ENCODE measurements around the gene SPG11. TPM values are rescaled to one million over a fixed set of nuclear protein-coding genes. Genes with fewer than 3 reads are reported as not detected.
A peak's percentile ranks its signal among the peaks of the same experiment; 100 is the strongest.

SPG11 gene
- total and polyA plus RNA-seq, 2 donors from 2014 or later: 35.3 to 100 TPM

- no peak for DNase-seq
- no peak for FAIRE-seq
- intact Hi-C loops (cut with DNase I): no loop called here
- Histone ChIP-seq H3K4me3 (ENCODE audit: low read length in 3 of 3) (no peak overlapping the region), H3K9ac (ENCODE audit: low read length in 3 of 3) (no peak overlapping the region), H3K4me1 (ENCODE audit: control insufficient read depth in 2 of 3, insufficient read depth in 2 of 3, low read depth in 1 of 3, low read length in 3 of 3) (no peaks in the 10 kb centered on the region), H3K9me3 (ENCODE audit: control insufficient read depth in 2 of 3, insufficient read depth in 1 of 3, low read length in 3 of 3) (no peaks in the 10 kb centered on the region), H3K27ac (ENCODE audit: low read depth in 2 of 2, low read length in 2 of 2) (no peak overlapping the region), H3K36me3 (ENCODE audit: control insufficient read depth in 2 of 3, insufficient read depth in 3 of 3, low read length in 3 of 3) (peaks cover 13 to 38% (median 37%) of the 10 kb centered on the region in 3 donors), H3K27me3 (ENCODE audit: control insufficient read depth, insufficient read depth, low read length) (no peaks in the 10 kb centered on the region)
- TF ChIP-seq, protein P1, sequence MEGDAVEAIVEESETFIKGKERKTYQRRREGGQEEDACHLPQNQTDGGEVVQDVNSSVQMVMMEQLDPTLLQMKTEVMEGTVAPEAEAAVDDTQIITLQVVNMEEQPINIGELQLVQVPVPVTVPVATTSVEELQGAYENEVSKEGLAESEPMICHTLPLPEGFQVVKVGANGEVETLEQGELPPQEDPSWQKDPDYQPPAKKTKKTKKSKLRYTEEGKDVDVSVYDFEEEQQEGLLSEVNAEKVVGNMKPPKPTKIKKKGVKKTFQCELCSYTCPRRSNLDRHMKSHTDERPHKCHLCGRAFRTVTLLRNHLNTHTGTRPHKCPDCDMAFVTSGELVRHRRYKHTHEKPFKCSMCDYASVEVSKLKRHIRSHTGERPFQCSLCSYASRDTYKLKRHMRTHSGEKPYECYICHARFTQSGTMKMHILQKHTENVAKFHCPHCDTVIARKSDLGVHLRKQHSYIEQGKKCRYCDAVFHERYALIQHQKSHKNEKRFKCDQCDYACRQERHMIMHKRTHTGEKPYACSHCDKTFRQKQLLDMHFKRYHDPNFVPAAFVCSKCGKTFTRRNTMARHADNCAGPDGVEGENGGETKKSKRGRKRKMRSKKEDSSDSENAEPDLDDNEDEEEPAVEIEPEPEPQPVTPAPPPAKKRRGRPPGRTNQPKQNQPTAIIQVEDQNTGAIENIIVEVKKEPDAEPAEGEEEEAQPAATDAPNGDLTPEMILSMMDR (IDR thresholded peaks at IDR 0.05; ENCODE audit: borderline replicate concordance, extremely low read depth, insufficient read depth): no peak
These were observed 72.1 kb downstream of the SPG11 start for GRCh38 chr15:44591326-44591725.

DNA sequence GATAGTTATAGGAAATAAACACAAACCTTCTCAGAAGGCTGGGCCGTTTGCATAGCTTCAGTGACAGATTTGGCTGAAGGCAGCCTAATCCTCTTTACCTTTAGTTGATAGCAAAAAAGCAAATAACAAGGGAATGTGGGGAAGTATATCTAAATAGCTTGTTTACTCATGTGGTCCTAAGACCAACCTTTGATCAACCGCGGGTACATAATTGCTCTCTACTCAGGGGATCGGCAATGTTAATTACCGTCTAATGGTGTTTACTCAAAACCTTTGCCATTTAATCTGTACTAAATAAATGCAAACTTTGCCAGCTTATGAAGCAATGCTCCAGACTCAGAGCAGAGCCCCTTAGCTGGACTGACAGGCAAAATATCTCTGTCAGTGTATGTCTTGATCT lies 74.9 kb downstream of the SPG11 start:
- no peaks in the 10 kb centered on the region for H3K27me3 ChIP-seq (ENCODE audit: control insufficient read depth, insufficient read depth, low read length)
- H3K27ac ChIP-seq (ENCODE audit: low read depth in 2 of 2, low read length in 2 of 2): no peak overlapping the region
- H3K9ac ChIP-seq (ENCODE audit: low read length in 3 of 3): no peak overlapping the region
- no peak for FAIRE-seq
- TF ChIP-seq, protein P1 (IDR thresholded peaks at IDR 0.05; ENCODE audit: borderline replicate concordance, extremely low read depth, insufficient read depth): no peak
- no peak overlapping the region for H3K4me3 ChIP-seq (ENCODE audit: low read length in 3 of 3)
- intact Hi-C loops (cut with DNase I): no loop called here
- DNase-seq: no peak
- peaks cover 8 to 49% (median 38%) of the 10 kb centered on the region in 3 donors for H3K36me3 ChIP-seq (ENCODE audit: control insufficient read depth in 2 of 3, insufficient read depth in 3 of 3, low read length in 3 of 3)
- no peaks in the 10 kb centered on the region for H3K4me1 ChIP-seq (ENCODE audit: control insufficient read depth in 2 of 3, insufficient read depth in 2 of 3, low read depth in 1 of 3, low read length in 3 of 3)
- H3K9me3 ChIP-seq (ENCODE audit: control insufficient read depth in 2 of 3, insufficient read depth in 1 of 3, low read length in 3 of 3): no peaks in the 10 kb centered on the region

- Histone ChIP-seq H3K36me3 (ENCODE audit: control insufficient read depth in 2 of 3, insufficient read depth in 3 of 3, low read length in 3 of 3) (peaks cover 6 to 43% (median 29%) of the 10 kb centered on the region in 3 donors), H3K9me3 (ENCODE audit: control insufficient read depth in 2 of 3, insufficient read depth in 1 of 3, low read length in 3 of 3) (no peaks in the 10 kb centered on the region), H3K9ac (ENCODE audit: low read length in 3 of 3) (no peak overlapping the region), H3K27me3 (ENCODE audit: control insufficient read depth, insufficient read depth, low read length) (no peaks in the 10 kb centered on the region), H3K27ac (ENCODE audit: low read depth in 2 of 2, low read length in 2 of 2) (no peak overlapping the region), H3K4me1 (ENCODE audit: control insufficient read depth in 2 of 3, insufficient read depth in 2 of 3, low read depth in 1 of 3, low read length in 3 of 3) (no peaks in the 10 kb centered on the region), H3K4me3 (ENCODE audit: low read length in 3 of 3) (no peak overlapping the region)
- DNase-seq (no peak), FAIRE-seq (no peak)
- intact Hi-C loops (cut with DNase I): no loop called here
- TF ChIP-seq, protein P1 (IDR thresholded peaks at IDR 0.05; ENCODE audit: borderline replicate concordance, extremely low read depth, insufficient read depth): no peak
These were observed 77.8 kb downstream of the SPG11 start for GRCh38 chr15:44585633-44586032.

DNA sequence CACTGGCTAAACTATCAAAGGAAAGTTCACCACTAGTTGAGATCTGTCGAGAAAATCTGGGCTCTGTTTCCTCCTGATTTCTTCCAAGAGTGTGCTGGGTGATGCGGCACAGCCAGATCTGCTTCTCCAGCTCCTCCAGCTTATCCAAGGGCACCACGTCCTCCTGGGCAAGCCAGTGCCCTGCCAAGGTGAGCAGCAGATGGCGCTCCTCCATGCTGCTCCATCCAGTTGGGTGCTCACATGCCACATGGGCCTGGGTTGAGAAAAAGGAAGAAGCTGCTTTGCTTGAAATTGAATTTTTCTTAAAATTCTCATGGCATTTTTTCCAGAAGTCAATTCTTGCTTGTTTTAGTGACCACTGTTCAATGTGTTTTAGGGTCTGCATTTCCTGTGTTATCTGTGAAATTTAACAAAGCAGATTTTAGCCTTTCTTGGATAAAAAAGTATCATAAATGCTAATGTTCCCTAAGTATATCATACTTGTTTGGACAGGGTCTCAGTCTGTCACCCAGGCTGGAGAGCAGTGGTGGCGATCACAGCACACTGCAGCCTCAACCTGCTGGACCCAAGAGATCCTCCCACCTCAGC lies 79.2 kb downstream of the SPG11 start:
- H3K27me3 ChIP-seq (ENCODE audit: control insufficient read depth, insufficient read depth, low read length): no peaks in the 10 kb centered on the region
- FAIRE-seq (no peak), DNase-seq (peak in 1 of 5 donors; percentile 24)
- H3K4me1 ChIP-seq (ENCODE audit: control insufficient read depth in 2 of 3, insufficient read depth in 2 of 3, low read depth in 1 of 3, low read length in 3 of 3): no peaks in the 10 kb centered on the region
- TF ChIP-seq, protein P1 (IDR thresholded peaks at IDR 0.05; ENCODE audit: borderline replicate concordance, extremely low read depth, insufficient read depth): peak; percentile 9
- no peak overlapping the region for H3K4me3 ChIP-seq (ENCODE audit: low read length in 3 of 3)
- H3K9ac ChIP-seq (ENCODE audit: low read length in 3 of 3): no peak overlapping the region
- no peak overlapping the region for H3K27ac ChIP-seq (ENCODE audit: low read depth in 2 of 2, low read length in 2 of 2)
- H3K9me3 ChIP-seq (ENCODE audit: control insufficient read depth in 2 of 3, insufficient read depth in 1 of 3, low read length in 3 of 3): no peaks in the 10 kb centered on the region
- H3K36me3 ChIP-seq (ENCODE audit: control insufficient read depth in 2 of 3, insufficient read depth in 3 of 3, low read length in 3 of 3): peaks cover 3 to 38% (median 20%) of the 10 kb centered on the region in 3 donors
- intact Hi-C loops (cut with DNase I): no loop called here
